ENCODE measurements around the gene PERCC1.
"Not testable (repeated sequence)": the region's sequence is repeated elsewhere in the genome, so short reads cannot be mapped to it uniquely, and the experiment has no call there.

The PERCC1 gene

GRCh38 chr16:1478937-1479336 lies 48.1 kb downstream of the PERCC1 start:
- not testable (repeated sequence) for H3K9me3 ChIP-seq (ENCODE audit: low read length)

GRCh38 chr16:1481906-1482835 lies 51.3 kb downstream of the PERCC1 start:
- Histone ChIP-seq H3K4me3 (ENCODE audit: low read depth in 1 of 2, low read length in 2 of 2) (no peak overlapping the region), H3K4me1 (ENCODE audit: insufficient read depth, low read length) (no peaks in the 10 kb centered on the region), H3K9me3 (ENCODE audit: low read length) (no peaks in the 10 kb centered on the region), H3K27ac (ENCODE audit: low read depth, low read length) (no peak overlapping the region), H3K27me3 (ENCODE audit: control insufficient read depth in 1 of 2, insufficient read depth in 2 of 2, low read length in 2 of 2) (no peaks in the 10 kb centered on the region), H3K9ac (ENCODE audit: low read length) (no peak overlapping the region), H3K36me3 (ENCODE audit: insufficient read depth, low read length) (no peaks in the 10 kb centered on the region)

More at GRCh38 chr16:1478937-1479336, 48.1 kb downstream of the PERCC1 start:
- H3K4me3 ChIP-seq (ENCODE audit: low read depth in 1 of 2, low read length in 2 of 2); H3K27me3 ChIP-seq (ENCODE audit: control insufficient read depth in 1 of 2, insufficient read depth in 2 of 2, low read length in 2 of 2); H3K36me3 ChIP-seq (ENCODE audit: insufficient read depth, low read length); H3K9ac ChIP-seq (ENCODE audit: low read length); H3K27ac ChIP-seq (ENCODE audit: low read depth, low read length): not testable (repeated sequence)
- H3K4me1 ChIP-seq (ENCODE audit: insufficient read depth, low read length): peaks cover 12% of the 10 kb centered on the region
